ENCODE data around the gene DNMBP.
"Not testable (repeated sequence)": the region's sequence is repeated elsewhere in the genome, so short reads cannot be mapped to it uniquely, and the experiment has no call there.

DNMBP gene

DNA sequence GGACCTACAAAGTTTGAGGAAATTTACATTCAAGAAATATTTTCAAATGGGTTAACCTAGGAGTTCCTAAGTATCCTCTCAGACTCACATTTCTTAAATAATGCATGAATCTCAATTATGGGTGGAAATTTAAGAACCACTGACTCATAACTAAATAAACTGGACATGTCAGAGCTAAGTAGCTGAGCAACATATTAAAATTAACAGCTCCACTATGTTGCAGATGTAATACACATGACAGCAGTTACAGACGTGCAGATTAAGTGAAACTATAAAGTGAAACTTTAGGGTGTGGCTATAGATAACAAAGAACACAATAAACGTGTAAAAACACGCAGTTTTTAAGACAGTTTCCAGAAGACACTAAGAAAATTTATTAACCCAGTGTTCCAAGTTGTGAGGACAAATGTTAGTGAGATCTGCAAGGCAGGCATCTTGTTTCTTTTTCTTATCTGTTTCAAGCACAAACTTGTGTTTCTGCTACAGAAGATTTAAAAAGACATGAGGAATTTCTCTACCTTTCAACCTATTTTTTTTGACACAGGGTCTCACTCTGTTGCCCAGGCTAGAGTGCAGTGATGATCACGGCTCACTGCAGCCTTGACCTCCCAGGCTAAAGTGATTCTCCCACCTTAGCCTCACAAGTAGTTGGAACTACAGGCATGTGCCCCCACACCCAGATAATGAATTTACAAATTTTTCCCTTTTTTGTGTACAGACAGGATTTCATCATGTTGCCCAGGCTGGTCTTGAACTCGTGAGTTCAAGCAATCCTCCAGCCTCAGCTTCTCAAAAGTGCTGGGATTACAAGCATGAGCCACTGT is 25.3 kb downstream of the DNMBP start:
- DNase-seq, result no peak

GRCh38 chr10:99983280-99983988 is 26.3 kb downstream of the DNMBP start:
- no peak for DNase-seq

GRCh38 chr10:99982728-99983127 is 27.0 kb downstream of the DNMBP start:
- DNase-seq, result no peak

DNA sequence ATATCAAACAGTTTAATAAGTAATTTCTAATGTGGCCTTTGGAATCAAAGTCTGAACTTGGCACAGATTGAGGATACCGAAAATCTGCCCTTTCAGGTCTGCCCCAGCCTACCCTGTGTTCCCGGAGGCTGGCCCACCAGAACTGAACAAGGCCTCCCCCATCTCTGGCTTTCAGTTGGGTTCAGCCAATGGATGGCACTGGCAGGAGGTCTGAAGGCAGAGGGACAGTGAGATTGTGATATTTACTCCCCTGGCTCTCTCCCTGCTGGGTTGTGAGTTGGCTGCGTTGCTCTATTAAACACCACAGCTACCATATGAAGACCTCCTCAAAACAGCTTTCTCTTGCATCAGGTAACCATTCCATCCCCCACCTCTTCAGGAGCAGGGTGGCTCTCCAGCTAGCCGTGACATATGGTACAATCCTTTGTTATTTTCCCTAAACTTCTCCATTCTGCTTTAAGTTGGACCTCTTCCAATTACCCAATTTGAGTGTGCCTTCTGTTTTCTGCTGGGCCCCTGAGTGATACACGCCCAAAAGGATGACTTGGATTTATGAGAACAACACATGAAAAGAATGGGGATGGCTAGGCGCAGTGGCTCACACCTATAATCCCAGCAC is 28.1 kb downstream of the DNMBP start:
- DNase-seq, result no peak

DNA sequence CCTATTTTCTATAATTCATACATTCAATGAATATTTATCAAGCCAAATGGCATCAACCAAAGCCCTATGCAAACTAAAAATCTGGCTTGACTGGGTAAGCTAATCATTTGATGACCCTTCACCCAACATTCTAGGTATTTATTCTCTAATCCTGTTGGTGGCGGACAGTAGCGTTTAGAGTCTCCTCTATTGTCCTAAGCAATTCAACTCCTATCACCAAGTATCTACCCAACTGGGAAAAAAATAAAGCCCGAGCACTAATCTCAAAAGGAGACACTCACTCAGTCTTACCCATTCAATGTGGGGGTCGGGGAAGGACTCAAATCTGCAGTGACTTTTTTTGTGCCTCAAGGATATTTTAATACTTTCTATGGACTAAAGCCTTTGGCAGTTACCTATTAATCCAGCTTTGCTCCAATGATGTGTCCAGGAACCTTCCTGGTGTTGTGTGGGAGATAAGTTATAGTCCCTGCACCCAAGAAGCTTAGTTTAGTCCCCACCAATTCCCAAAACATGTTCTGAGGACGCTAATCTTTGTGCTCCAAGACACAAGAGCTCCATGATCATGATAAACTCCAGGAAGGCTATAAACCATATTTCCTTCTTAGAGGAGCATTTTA is 30.6 kb downstream of the DNMBP start:
- no peak for DNase-seq

DNA sequence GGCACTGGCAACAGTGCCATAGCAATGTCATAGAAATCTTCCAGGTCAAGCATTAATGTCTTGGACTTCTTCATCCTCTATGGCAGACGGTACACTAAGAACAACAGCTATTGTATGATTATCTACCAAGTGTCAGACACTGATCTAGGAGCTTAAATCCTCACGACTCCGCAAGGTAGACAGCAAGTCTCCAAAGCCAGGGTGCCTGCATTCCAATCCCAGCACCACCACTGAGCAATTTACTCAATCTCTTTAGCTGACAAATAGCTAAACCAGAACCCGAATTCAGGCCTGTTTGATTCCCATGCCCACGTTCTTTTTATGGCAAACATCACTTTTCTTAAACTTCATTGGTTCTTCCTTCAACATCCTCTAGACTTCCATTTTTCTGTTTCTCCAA is 31.8 kb downstream of the DNMBP start:
- no peak for DNase-seq

DNA sequence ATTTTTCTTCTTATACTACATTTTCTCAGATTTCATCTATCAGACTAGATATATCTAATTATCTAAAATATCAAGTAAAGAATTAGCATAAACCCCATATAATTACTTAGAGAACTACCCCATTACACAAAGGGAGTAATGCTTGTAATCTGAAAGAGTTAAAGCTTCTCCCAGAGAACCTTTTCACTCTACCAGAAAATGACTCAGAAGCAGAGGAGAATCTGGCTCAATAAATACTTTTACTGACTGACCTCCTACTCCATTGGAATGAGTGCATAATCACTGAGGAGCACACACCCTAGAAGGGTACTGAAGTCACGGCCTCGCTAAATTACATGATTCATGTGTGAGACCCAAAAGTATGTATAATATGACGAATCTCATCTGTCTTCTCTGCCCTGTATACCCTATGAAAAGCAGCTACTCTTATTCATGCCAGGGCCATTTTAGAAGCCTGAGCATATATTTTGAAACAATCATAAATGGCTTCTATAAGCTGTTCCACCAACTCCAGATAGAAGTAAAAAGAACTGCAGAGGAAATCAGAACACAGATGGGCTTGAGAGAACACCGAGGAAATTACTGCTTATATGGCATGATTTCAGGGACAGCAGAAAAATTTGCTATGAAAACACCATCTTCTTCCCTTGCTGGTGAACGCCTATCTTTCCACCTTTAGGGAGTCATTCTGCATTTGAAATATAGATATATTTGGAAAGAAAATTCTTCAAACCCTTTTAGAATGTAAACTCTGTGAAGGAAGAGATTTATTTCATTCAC is 32.7 kb downstream of the DNMBP start:
- DNase-seq, result no peak

- no peak for DNase-seq
Observed at GRCh38 chr10:99975942-99976809, 33.6 kb downstream of the DNMBP start.

GRCh38 chr10:99975106-99975829 is 34.5 kb downstream of the DNMBP start:
- no peak for DNase-seq

GRCh38 chr10:99973190-99973589 is 36.6 kb downstream of the DNMBP start:
- DNase-seq, result no peak

- no peak for DNase-seq
Observed at GRCh38 chr10:99967961-99968360, 41.8 kb downstream of the DNMBP start.

DNA sequence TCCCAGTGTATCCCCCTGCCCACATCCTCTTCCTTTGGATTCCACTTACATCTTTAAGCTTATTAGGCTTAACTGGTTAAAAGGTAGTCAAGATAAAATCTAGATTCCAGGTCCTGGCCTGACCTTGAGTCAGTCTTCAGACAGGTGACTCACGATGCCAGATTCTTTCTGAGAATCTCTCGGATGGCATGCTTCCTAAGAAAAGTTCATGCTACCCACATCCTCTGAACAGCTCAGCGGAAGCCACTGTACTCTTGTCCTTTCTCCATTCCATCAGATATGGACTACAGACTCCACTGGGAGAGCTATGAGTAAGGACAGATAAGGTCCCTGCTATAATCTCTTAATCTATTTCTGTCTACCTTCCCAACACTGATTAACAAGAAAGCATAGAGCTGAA is 43.4 kb downstream of the DNMBP start:
- no peak for DNase-seq

- no peak for DNase-seq
Observed at GRCh38 chr10:99965700-99966099, 44.0 kb downstream of the DNMBP start.

DNA sequence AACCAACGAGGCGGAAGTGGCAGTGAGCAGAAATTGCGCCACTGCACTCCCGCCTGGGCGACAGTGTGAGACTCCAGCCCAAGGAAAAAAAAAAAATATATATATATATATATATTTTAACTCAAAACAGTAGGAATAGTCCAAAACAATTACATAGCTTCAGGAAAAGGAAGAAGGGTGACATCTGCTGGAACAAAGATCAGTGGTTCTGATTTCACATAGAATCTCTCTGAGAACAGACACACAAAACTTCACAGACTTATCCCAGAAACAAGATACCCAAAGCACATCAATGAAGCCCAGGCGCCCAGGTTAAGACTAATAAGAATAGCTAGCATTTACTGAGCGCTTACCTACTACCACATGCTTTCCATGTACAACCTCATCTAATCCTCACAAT is 45.0 kb downstream of the DNMBP start:
- DNase-seq, result no peak

- not testable (repeated sequence) for DNase-seq
Observed at GRCh38 chr10:99963467-99964165, 46.1 kb downstream of the DNMBP start.

- DNase-seq, result no peak
Observed at GRCh38 chr10:99958806-99959205, 50.9 kb downstream of the DNMBP start.

- no peak for DNase-seq
Observed at GRCh38 chr10:99958302-99958701, 51.4 kb downstream of the DNMBP start.

DNA sequence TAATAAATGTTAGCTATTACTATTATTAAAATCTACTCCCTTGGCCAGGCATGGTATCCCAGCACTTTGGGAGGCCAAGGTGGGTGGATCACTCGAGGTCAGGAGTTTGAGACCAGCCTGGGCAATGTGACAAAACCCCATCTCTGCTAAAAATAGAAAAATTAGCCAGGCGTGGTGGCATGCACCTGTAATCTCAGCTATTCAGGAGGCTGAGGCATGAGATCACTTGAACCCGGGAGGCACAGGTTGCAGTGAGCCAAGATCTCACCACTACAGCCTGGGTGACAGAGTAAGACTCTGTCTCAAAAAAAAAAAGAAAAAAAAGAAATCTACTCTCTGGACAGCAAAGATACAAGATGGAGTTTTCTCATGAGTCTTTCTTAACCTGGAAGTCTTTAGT is 56.2 kb downstream of the DNMBP start:
- not testable (repeated sequence) for DNase-seq

DNA sequence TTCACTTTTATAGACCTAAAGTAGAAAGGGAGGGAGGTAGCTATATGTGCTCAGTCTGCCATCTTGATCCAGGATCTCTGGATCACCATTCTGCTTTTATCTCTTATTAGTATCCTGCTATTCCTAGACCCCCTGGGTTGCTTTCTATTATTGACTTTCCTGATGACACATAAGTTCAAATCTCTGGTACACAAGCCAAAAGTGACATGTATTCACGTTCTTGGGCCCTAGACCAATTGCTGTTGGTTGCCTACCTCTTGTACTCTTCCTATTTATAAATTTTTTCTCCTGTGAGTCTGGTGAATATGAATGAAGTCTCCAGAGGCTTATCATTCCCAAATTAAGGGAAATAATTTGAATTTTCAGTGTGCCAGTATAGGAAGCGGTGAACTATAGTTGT is 56.9 kb downstream of the DNMBP start:
- no peak for DNase-seq

- DNase-seq, result not testable (repeated sequence)
Observed at GRCh38 chr10:99946051-99946450, 63.7 kb downstream of the DNMBP start.
